ENCODE data around the gene IL36G. TPM values are rescaled to one million over a fixed set of nuclear protein-coding genes. Genes with fewer than 3 reads are reported as not detected.

Gene IL36G
- total RNA-seq, 1 experiment from 2014 or later: not detected

DNA sequence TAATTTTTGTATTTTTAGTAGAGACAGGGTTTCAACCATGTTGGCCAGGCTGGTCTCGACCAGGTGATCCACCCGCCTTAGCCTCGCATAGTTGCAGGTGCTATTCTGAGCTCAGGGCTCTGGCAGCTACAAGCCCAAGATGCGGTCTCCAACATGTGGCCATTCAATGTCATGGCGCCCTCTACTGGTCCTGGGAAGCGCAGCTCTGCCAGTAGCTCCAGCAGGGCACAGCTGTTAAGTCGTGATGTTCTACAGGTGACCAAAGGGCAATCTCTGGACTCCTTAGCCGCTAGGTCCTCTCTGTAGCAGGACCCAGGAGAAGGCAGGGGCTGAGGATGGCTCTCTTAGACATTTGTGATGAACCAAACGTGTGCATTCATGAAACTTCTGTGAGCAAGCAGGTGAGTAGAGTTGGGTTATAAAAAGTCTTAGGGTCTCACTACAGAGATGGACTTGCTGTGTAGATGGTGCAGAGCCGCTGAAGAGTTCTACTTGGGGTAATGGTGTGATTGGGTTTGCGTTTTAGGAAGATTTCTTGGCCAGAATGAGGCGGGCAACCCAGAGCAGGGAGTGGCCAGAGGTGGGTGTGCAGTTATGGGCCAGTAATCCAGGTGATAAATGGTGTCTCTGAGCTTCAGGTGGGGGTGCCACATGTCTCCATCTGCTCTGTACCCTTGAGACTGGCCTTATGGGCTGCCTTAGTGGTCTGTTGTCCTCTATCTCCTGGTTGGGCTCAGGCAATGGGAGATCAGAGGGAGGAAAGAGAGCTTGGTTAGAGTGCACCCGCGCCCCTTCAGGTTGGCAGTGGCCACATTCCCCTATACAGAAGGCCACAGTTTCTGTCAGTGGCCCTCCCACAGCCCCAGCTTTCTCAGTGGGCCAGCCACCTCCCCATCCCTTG, 35.8 kb upstream of the IL36G start:
- ChIA-PET CTCF (interaction anchor here (0.6 to 6.9 kb wide), 63 partner anchors 8 to 470 kb away, joined by 3 to 268 read pairs (median 4); partner anchors contain the start of genes IL1A, IL1B and IL37), POLR2A (interaction anchor here (0.7 to 3.0 kb wide), 12 partner anchors 53 to 204 kb away, joined by 3 to 34 read pairs (median 6); partner anchors contain the start of gene IL1A)
- no peak overlapping the region for H3K27ac Mint-ChIP-seq (ENCODE audit: low read depth, unreplicated experiment)
- H3K27me3 Mint-ChIP-seq (ENCODE audit: insufficient read depth, unreplicated experiment): no peaks in the 10 kb centered on the region
- H3K4me3 Mint-ChIP-seq (ENCODE audit: unreplicated experiment): no peak overlapping the region
- TF ChIP-seq, protein P1, sequence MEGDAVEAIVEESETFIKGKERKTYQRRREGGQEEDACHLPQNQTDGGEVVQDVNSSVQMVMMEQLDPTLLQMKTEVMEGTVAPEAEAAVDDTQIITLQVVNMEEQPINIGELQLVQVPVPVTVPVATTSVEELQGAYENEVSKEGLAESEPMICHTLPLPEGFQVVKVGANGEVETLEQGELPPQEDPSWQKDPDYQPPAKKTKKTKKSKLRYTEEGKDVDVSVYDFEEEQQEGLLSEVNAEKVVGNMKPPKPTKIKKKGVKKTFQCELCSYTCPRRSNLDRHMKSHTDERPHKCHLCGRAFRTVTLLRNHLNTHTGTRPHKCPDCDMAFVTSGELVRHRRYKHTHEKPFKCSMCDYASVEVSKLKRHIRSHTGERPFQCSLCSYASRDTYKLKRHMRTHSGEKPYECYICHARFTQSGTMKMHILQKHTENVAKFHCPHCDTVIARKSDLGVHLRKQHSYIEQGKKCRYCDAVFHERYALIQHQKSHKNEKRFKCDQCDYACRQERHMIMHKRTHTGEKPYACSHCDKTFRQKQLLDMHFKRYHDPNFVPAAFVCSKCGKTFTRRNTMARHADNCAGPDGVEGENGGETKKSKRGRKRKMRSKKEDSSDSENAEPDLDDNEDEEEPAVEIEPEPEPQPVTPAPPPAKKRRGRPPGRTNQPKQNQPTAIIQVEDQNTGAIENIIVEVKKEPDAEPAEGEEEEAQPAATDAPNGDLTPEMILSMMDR (IDR thresholded peaks at IDR 0.05; ENCODE audit: unreplicated experiment): peak; percentile 92
- H3K36me3 Mint-ChIP-seq (ENCODE audit: insufficient read depth, unreplicated experiment): no peaks in the 10 kb centered on the region
- H3K9me3 Mint-ChIP-seq (ENCODE audit: unreplicated experiment): no peaks in the 10 kb centered on the region
- intact Hi-C loops (cut with micrococcal nuclease): loop anchor here (1.0 to 5.0 kb wide), 3 partner anchors 57 to 340 kb away; no protein-coding TSS in a partner anchor
- H3K4me1 Mint-ChIP-seq (ENCODE audit: insufficient read depth, unreplicated experiment): peaks cover 11% of the 10 kb centered on the region
- peak; percentile 89 for DNase-seq (ENCODE audit: unreplicated experiment)
- BruUV-seq (replicated peaks): no TSS peak

DNA sequence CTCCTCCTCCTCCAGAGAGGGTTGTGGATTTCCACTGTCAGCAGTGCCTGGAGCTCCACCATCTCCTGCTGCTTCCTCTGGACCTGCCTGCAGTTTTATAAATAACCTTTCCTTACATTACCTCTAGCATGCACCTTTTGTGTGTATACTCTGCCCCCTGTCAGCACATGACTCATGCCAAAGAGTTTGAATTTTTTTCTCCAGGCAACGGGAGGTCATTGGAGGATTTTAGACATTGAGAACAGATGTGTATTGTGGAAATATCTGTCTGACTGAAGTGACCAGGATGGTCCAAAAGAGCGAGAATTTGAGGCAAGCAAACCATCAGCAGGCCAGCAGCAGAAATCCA, 35.2 kb upstream of the IL36G start:
- TF ChIP-seq, protein P1 (IDR thresholded peaks at IDR 0.05; ENCODE audit: unreplicated experiment): no peak
- H3K4me1 Mint-ChIP-seq (ENCODE audit: insufficient read depth, unreplicated experiment): peaks cover 11% of the 10 kb centered on the region
- H3K36me3 Mint-ChIP-seq (ENCODE audit: insufficient read depth, unreplicated experiment): no peaks in the 10 kb centered on the region
- CTCF ChIA-PET: interaction anchor here (0.6 to 6.9 kb wide), 30 partner anchors 9 to 471 kb away, joined by 3 to 268 read pairs (median 9); partner anchors contain the start of genes IL1A, IL1B and IL37
- no peak overlapping the region for H3K27ac Mint-ChIP-seq (ENCODE audit: low read depth, unreplicated experiment)
- no peaks in the 10 kb centered on the region for H3K9me3 Mint-ChIP-seq (ENCODE audit: unreplicated experiment)
- no peak overlapping the region for H3K4me3 Mint-ChIP-seq (ENCODE audit: unreplicated experiment)
- no TSS peak for BruUV-seq (replicated peaks)
- peak; percentile 45 for DNase-seq (ENCODE audit: unreplicated experiment)
- no peaks in the 10 kb centered on the region for H3K27me3 Mint-ChIP-seq (ENCODE audit: insufficient read depth, unreplicated experiment)
- intact Hi-C loops (cut with micrococcal nuclease): loop anchor here (5.0 kb wide), 1 partner anchor 340 kb away; no protein-coding TSS in a partner anchor
- POLR2A ChIA-PET: interaction anchor here (0.7 to 3.0 kb wide), 8 partner anchors 128 to 205 kb away, joined by 3 to 34 read pairs (median 6); partner anchors contain the start of gene IL1A

GRCh38 chr2:112944971-112945370, 32.8 kb upstream of the IL36G start:
- H3K4me1 Mint-ChIP-seq (ENCODE audit: insufficient read depth, unreplicated experiment): peaks cover 5% of the 10 kb centered on the region
- POLR2A ChIA-PET: interaction anchor here (0.6 kb wide), 1 partner anchor 108 kb away, joined by 3 read pairs; no protein-coding TSS in a partner anchor
- no peaks in the 10 kb centered on the region for H3K27me3 Mint-ChIP-seq (ENCODE audit: insufficient read depth, unreplicated experiment)

More at GRCh38 chr2:112944971-112945370, 32.8 kb upstream of the IL36G start:
- TF ChIP-seq, protein P1 (IDR thresholded peaks at IDR 0.05; ENCODE audit: unreplicated experiment): no peak
- no peak for DNase-seq (ENCODE audit: unreplicated experiment)
- BruUV-seq (replicated peaks): no TSS peak
- Mint-ChIP-seq H3K36me3 (ENCODE audit: insufficient read depth, unreplicated experiment) (no peaks in the 10 kb centered on the region), H3K9me3 (ENCODE audit: unreplicated experiment) (no peaks in the 10 kb centered on the region), H3K4me3 (ENCODE audit: unreplicated experiment) (no peak overlapping the region), H3K27ac (ENCODE audit: low read depth, unreplicated experiment) (no peak overlapping the region)
- CTCF ChIA-PET: interaction anchor here (0.6 to 2.3 kb wide), 5 partner anchors 14 to 218 kb away, joined by 3 to 18 read pairs (median 4); no protein-coding TSS in a partner anchor
- intact Hi-C loops (cut with micrococcal nuclease): loop anchor here (5.0 kb wide), 1 partner anchor 343 kb away; no protein-coding TSS in a partner anchor

All from MCF 10A (cell line).